ENCODE results near the gene ARPC3.
"Not testable (repeated sequence)": the region's sequence is repeated elsewhere in the genome, so short reads cannot be mapped to it uniquely, and the experiment has no call there.

Gene ARPC3

GRCh38 chr12:110410086-110410485, 40.1 kb downstream of the ARPC3 start:
- DNase-seq, result not testable (repeated sequence)

- DNase-seq, result not testable (repeated sequence)
Measured at GRCh38 chr12:110405126-110405662, 44.9 kb downstream of the ARPC3 start.

- DNase-seq, result peak; percentile 81 to 82
Measured at GRCh38 chr12:110403976-110404682, 46.0 kb downstream of the ARPC3 start.

- peak; percentile 85 to 87 for DNase-seq
Measured at GRCh38 chr12:110403146-110403975, 46.8 kb downstream of the ARPC3 start, which contains the start of gene ANAPC7. Gene ANAPC7, minus strand, starts transcription at chr12:110403708. Its CDS starts 81 bp downstream, at chr12:110403627.
